ENCODE measurements around the gene SLC6A4.
"Not testable (repeated sequence)": the region's sequence is repeated elsewhere in the genome, so short reads cannot be mapped to it uniquely, and the experiment has no call there.

SLC6A4 gene

DNA sequence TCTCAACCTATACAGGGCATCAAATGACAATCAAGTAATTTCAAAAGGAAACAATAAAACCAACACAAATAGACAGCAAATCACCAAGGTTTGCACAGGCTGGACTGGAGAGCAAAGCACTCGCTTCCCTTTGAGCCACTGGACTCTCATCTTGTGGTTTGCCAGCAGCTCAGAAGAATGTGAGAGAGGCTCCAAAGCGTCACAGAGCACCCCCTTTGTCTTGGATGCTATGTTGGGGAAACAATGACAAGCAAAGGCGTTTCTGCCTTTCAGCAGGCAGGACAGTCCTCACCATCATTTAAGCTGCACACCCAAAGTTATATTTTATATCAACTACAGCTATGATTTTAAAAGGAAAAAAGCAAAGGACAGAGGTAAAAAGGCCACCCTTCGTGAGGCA lies 13.2 kb downstream of the SLC6A4 start:
- no peak for DNase-seq (ENCODE audit: low read depth, low spot score)

DNA sequence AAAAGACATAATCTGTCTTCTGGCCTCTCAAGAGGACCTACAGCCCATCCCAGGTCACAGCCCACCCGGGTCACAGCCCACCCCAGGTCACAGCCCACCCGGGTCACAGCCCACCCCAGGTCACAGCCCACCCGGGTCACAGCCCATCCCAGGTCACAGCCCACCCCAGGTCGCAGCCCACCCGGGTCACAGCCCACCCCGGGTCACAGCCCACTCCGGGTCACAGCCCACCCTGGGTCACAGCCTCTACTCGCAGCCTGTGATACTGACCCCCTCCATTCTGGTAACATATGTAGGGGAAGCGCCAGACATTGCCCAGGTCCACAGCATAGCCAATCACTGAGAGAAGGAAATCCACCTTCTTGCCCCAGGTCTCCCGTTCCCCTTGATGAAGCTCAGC lies 14.2 kb downstream of the SLC6A4 start:
- DNase-seq (ENCODE audit: low read depth, low spot score) = no peak
- no peak overlapping the region for H3K27ac ChIP-seq

More for the DNA sequence above, 13.2 kb downstream of the SLC6A4 start:
- H3K27ac ChIP-seq = no peak overlapping the region

DNA sequence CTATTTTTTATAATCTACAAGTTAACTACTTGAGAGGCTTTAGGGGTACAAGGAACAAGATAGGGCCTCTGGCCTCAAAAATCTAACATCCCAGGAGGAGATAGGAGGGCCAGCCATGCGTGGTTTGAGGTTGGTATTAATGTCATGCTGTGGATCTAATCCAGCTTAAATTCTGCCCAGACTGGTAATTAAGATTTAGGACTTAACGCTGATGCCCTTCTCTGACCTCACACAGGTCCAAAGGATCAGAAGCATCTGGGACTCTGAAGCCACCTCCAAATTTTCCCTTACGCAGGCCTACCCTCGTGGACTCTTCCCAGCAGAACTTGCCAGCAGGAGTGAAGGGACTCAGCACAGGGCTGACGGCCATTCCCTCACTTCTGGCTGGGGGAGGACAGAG lies 15.1 kb downstream of the SLC6A4 start:
- DNase-seq (ENCODE audit: low read depth, low spot score) = no peak
- H3K27ac ChIP-seq = no peak overlapping the region

DNA sequence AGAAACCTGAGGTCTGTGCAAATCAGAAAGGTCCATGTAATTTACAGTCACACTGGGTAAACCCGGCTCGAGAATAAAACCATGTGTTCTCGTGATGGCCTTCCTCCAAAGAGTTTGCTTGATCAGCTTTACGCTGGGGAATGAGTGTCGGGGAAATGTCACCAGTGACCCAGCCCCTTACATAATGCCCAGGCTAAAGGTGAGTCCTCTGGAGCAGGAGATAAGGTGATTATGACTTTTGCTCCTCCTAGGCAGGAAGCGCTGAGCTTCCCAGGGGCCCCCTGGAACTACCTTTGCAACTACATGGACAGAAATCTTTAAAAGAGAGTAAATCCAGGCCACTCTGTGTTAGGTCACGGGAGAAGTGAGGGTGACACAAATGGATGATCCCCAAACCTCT lies 15.7 kb downstream of the SLC6A4 start:
- DNase-seq (ENCODE audit: low read depth, low spot score) = no peak
- H3K27ac ChIP-seq = no peak overlapping the region

DNA sequence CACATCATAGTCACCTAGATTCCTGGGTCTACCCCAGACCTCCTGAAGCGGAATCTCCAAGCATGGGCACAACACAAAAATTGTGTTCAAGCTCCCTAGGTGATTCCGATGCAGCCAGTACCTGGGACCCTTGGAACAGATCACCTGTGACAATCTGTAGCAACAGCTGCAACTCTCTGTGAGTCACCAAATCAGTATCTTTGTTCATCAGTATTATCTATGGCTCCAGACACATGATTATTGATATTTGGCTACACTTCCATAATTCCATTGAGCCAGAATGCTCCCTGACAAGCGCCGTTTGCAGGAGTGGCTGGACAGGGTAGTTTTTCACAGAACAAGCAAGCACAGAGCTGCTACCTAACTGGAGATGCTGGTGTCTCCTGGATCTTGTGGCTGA lies 16.2 kb downstream of the SLC6A4 start:
- H3K27ac ChIP-seq = no peak overlapping the region
- no peak for DNase-seq (ENCODE audit: low read depth, low spot score)

DNA sequence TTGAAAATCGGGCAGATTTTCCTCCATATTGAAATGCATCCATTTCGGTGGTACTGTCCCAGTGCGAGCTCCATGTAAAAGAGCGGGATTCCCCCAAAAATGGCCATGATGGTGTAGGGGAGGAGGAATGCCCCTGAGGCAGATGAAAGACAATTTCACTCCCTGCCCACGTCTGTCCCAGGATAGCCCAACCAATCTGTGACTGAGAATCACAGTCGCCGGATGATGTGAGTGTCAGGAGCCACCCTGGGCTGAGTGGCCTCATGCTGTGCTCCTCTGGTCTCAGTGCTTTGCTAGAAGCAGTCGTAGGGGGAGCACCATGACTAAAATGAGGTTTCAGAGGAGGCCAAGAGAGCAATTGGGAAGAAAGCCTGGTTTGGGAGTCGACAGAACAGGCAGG lies 16.7 kb downstream of the SLC6A4 start:
- DNase-seq (ENCODE audit: low read depth, low spot score) = no peak

DNA sequence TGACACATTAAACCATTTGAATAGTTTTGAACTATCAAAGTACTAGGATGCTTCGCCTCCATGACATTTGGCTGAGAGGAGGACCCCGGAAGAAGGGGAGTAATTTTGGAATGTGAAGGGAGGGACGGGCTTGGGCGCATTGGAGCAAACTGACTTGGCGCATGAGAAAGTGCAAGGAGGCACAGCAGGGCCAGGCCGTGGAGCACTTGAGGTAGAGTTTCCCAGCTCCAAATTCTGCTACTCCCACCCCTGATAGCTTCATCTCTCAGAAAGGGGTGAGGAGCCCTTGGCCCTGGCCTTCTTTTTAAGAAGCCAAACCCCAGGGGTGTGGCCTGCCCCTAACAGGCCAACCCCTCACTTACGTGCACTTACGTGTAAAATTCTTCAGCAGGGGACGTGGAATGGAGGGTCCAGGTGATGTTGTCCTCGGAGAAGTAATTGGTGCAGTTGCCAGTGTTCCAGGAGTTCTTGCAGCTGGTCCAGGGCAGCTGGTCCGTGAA lies 17.7 kb downstream of the SLC6A4 start:
- no peak overlapping the region for H3K27ac ChIP-seq

More for the DNA sequence above, 16.7 kb downstream of the SLC6A4 start:
- no peak overlapping the region for H3K27ac ChIP-seq

DNA sequence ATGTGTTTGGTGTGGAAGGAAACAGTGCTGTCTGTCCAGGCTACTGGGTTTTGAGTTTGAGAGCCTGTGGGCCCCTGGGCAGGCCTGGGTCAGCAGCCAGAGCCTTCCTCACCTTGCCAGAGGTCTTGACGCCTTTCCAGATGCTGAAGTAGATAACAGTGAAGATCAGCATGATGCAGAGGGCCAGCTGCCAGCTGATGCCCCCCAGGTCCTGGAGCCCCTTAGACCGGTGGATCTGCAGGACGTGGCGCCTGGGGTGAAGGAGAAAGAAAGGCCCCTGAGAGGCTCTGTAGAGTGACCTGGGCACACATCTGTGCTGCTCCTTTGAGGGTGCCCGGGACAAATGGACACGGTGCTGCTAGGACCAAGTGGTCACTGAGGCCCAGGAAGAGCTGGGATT lies 18.4 kb downstream of the SLC6A4 start:
- no peak overlapping the region for H3K27ac ChIP-seq
- no peak for DNase-seq (ENCODE audit: low read depth, low spot score)

More for the DNA sequence above, 17.7 kb downstream of the SLC6A4 start:
- no peak for DNase-seq (ENCODE audit: low read depth, low spot score)

DNA sequence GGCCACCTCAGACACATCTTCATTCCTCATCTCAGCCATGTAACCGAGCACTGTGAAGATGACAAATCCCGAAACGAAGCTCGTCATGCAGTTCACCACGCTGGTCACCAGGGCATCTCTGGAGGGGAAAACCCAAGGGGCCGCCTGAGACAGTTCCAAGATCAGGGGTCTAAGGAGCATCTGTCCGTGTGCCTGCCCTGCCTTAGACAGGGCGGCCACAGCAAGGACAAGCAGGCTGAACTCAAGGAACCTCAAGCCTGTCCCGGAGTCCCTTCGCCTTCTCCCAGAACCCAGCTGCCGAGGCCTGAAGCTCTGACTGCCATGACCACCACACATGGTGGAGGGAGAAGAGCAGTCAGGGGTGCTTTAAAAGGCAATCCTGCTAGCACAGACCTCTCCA lies 22.7 kb downstream of the SLC6A4 start:
- H3K27ac ChIP-seq = no peak overlapping the region
- no peak for DNase-seq (ENCODE audit: low read depth, low spot score)

DNA sequence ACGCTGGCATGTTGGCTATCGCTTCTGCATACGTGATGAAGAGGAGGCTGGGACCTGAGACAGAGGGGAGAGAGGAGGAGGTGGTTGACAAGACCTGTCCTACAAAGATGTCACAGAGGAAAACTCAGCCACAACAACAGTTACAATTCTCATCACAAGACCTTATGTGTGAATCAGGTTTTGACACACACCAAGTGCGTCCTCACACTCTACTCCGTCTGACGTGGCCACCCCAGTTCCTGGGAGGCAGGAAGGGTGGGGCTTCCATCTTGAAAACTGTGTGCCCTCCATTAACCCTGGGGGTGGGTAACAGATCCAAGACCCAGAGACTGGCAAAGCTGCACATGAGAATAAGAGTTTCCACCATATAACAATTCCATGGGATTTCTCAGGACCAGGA lies 24.1 kb downstream of the SLC6A4 start:
- DNase-seq (ENCODE audit: low read depth, low spot score) = no peak
- H3K27ac ChIP-seq = no peak overlapping the region

DNA sequence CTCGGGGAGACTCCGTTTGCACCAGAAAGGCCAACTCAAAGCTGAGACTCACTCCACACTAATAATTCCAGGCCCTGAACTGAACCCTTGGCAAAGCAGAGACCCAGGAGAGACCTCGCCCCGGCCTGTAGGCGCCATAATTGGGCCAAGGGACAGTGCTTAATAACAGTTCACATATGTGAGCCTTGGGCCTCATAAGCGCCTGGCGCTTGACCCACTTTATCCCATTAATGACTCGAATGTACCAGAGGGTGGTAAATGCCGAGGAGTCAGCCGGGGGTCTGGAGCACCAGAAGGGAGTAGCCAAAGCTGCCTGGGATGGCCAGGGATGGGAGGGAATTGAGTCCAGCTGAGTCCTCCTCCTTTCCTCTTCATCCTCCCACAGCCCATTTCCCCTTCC lies 24.6 kb downstream of the SLC6A4 start:
- H3K27ac ChIP-seq = no peak overlapping the region
- DNase-seq (ENCODE audit: low read depth, low spot score) = no peak

DNA sequence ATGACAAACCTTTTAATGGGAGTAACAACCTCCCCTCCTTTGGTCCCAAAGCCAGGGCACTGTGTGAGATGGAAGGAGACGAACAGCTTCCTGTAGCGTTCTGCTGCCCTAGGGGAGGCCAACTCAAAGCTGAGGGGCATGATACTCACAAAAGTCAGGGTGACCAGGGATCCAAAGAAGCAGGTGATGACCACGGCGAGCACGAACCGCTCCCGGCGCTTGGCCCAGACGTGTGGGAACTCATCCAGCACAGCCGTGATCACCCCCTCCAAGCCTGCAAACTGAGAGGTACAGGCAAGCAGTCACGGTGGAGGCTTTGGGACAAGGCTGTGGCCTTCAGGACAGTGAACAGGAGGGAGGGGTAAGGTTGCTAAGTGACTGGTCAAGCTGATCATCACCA lies 25.1 kb downstream of the SLC6A4 start:
- no peak for DNase-seq (ENCODE audit: low read depth, low spot score)
- H3K27ac ChIP-seq = no peak overlapping the region

DNA sequence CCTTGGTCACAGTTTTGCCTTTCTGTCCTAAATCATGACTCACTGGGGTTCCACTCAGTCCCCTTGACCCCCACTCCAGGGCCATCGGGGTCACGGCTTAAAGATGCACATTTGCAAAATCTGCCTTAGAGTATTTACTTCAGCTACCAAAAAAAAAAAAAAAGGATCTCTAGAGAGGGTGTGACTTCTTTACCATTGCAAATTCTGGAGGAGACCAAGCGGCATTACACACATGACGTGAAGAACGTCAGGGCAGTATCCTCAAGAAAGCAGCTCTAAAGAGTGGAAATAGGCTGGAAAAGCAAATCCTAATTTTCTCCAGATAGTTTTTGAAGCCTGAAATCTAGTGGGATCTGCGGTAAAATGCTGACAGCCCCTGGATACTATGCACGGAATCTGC lies 25.6 kb downstream of the SLC6A4 start:
- no peak for DNase-seq (ENCODE audit: low read depth, low spot score)
- no peak overlapping the region for H3K27ac ChIP-seq

DNA sequence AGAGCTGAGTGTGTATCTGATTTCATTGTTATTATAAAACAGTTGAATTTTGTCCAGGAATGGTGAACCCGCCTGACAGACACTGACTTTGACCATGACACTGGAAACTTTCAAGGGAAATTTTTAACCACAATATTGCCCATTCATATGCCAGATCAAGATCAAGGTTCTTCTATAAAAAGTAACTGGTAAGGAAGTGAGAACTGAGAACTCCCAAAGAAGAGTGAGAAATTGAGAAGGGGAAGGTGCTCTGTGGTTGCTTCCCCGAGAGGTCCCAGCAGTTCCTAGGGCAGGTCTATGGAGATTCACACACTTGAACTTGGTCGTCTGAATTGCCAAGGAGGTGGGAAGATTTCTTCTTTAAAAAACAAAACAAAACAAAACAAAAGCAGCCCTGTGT lies 27.3 kb downstream of the SLC6A4 start:
- DNase-seq (ENCODE audit: low read depth, low spot score) = no peak

DNA sequence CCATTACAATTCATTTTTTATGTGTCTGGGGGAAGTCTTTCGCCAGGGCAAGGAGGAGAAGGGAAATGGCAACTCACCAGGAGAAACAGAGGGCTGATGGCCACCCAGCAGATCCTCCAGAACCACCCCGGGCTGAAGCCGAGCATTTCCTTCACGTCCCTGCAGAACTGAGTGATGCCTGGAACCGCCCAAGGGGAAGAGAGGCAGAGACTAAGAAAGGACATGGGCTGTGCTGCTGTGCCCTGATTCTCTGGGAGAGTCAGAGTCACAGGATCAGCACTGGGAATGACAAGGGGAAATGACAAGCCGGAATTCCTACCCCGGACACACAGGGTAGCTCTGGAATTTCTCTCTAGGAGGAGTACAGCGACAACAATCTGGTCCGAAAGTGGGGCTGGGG lies 27.8 kb downstream of the SLC6A4 start:
- DNase-seq (ENCODE audit: low read depth, low spot score) = no peak
- H3K27ac ChIP-seq = no peak overlapping the region

More for the DNA sequence above, 27.3 kb downstream of the SLC6A4 start:
- no peak overlapping the region for H3K27ac ChIP-seq

DNA sequence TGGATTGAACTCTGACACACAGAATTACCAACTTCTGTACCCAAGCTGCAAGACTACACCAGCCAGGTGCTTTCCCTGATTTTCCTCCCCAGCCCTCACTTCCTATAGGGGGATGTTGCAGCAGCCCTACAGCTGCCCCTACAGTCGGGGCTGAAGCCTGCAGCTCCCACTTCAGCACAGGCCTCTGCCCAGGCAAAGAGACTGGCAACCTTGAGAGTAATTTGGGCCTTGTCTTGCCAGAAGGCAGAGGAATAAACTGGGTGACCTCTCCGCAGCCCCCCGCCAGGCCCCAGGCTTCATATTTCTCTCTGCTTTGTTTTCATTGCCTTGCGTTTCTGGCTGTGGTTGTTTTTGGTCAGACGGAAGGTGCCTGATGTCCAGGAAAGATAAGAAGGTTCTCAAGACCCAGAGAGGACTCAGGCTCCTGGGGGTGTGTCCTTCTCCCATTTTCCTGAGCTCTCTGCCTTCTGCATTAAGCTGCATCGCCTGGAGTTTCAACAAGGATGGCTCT lies 32.0 kb downstream of the SLC6A4 start:
- no peak for DNase-seq (ENCODE audit: low read depth, low spot score)
- H3K27ac ChIP-seq = no peak overlapping the region

DNA sequence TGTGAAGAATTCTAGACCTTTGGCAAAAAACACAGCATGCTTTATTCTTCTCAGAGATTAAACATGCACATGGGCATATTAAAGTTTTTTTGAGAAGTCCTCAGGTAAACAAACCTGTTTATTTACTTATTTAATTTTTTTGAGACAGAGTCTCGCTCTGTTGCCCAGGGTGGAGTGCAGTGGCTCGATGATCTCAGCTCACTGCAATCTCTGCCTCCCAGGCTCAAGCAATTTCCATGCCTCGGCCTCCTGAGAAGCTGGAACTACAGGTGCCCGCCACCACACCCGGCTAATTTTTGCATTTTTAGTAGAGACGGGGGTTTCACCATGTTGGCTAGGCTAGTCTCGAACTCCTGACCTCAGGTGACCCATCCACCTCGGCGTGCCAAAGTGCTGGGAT lies 34.8 kb downstream of the SLC6A4 start:
- H3K27ac ChIP-seq; DNase-seq (ENCODE audit: low read depth, low spot score): not testable (repeated sequence)

DNA sequence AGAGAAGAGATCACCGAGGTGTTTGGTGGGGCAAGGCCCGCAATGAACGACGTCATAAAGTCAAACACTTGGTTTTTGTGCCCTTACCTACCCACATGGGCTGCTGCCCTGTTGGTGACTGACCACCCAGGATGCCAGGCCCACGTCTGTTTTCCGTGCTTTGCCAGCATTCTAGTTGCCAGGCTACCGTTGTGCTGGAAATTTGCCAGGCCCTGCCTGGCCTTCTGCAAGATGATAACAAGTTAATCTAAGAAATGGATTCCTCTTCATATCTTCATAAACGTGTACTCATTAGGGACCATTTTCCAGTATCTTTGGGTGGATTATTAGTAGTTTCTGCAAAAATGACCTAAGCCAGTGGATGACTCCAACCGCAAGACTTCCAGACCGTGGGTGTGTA lies 35.4 kb downstream of the SLC6A4 start:
- no peak for DNase-seq (ENCODE audit: low read depth, low spot score)
- no peak overlapping the region for H3K27ac ChIP-seq

DNA sequence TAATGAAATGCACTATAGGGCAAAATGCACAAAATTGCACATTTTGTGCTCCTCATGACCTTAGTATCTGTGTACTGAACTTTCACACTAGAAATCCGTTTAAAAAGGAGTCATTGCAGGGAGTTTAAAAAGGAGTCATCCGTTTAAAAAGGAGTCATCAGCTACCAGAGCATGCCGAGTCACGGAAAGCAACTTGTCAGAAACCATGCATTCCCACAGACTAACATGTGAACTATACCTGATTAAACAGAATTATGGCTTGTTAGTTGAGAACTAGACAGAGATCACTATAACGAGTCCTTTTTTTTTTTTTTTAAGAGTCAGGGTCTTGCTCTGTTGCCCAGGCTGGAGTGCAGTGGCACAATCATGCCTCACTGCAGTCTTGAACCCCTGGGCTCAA lies 35.9 kb downstream of the SLC6A4 start:
- DNase-seq (ENCODE audit: low read depth, low spot score) = no peak
- no peak overlapping the region for H3K27ac ChIP-seq

DNA sequence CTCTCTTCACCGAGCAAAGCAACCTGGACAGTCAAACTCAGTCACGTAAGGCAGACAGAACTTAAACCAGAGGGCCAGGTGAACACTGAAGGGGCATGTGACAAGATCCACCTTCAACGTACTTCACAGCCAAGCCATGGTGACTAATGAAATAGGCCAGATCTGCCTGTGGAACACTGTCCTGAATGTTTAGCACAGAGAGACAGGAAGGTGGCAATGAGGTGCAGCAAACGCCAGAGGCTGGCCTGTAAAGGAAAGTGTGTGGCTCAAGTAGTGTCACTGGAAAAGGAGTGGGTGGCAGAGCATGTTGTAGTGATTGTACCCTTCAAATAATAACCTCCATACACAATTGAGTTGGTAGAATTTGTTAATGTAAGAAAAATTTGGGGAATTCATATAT lies 38.1 kb downstream of the SLC6A4 start:
- H3K27ac ChIP-seq = no peak overlapping the region

DNA sequence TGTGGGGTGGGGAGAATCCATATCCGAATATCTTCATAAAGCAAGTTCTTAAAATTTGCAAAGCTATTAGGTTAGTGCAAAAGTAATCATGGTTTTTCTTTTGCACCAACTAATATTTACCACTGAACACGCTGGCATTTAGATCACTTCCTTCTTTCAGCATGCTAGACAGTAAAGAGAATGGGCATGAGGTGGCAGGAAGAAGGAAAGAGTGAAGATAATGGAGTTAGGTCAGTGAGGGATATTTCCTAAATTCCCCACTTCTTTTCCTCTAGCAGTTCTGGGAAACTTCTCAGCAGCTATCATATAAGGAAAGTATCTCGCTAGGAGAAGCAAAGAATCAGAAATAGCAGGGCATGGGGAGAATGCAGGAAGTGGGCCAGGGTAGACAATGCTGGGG lies 39.0 kb downstream of the SLC6A4 start:
- DNase-seq (ENCODE audit: low read depth, low spot score) = no peak
- no peak overlapping the region for H3K27ac ChIP-seq

More for the DNA sequence above, 38.1 kb downstream of the SLC6A4 start:
- DNase-seq (ENCODE audit: low read depth, low spot score) = no peak

DNA sequence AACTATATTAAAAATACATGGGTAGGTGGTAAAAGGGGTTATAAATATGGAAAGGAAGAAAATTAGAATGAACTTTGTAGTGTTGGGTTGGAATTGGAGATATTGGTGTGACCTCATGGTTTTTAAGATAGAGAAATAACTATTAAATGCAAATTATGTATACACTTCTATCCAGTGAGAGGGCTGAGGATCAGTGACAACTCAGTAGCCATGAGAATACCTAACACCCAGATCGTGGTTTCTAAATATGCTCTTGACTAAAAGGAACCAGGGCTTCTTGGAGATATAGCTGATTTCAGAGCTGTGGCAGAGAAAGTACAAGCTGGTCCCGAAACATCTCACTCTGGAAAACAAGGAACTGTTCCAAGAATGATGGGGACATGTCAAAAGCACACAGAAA lies 44.4 kb downstream of the SLC6A4 start:
- H3K27ac ChIP-seq = no peak overlapping the region
- DNase-seq (ENCODE audit: low read depth, low spot score) = no peak
